ENCODE results near the gene SNPH.
"Not testable (repeated sequence)": the region's sequence is repeated elsewhere in the genome, so short reads cannot be mapped to it uniquely, and the experiment has no call there.

The SNPH gene
- 5.7 to 61.7 (median 27.8) reads per million in 3 experiments for total RNA-seq

- peak; percentile 71 for DNase-seq
Observed at GRCh38 chr20:1266167-1266973, at the start of gene SNPH. SNPH (plus strand) TSS chr20:1266294; CDS start chr20:1296240, 29,946 bp downstream.

- not testable (repeated sequence) for DNase-seq
Observed at GRCh38 chr20:1216527-1217427, 49.3 kb upstream of the SNPH start.

- DNase-seq, result not testable (repeated sequence)
Observed at GRCh38 chr20:1222750-1223149, 43.3 kb upstream of the SNPH start.

- no peak for DNase-seq
Observed at GRCh38 chr20:1224205-1224890, 41.7 kb upstream of the SNPH start.

- no peak for DNase-seq
Observed at GRCh38 chr20:1225263-1225782, 40.8 kb upstream of the SNPH start.

GRCh38 chr20:1225783-1226654 lies 40.1 kb upstream of the SNPH start, which contains the start of gene RAD21L1:
RAD21L1 (plus strand) TSS chr20:1226044; CDS start chr20:1228454, 2,410 bp downstream.
- DNase-seq, result peak; percentile 65

- DNase-seq, result no peak
Observed at GRCh38 chr20:1229541-1229940, 36.6 kb upstream of the SNPH start.

- no peak for DNase-seq
Observed at GRCh38 chr20:1232286-1233111, 33.6 kb upstream of the SNPH start.

GRCh38 chr20:1240549-1240948 lies 25.5 kb upstream of the SNPH start:
- DNase-seq, result no peak

GRCh38 chr20:1241456-1241855 lies 24.6 kb upstream of the SNPH start:
- DNase-seq, result no peak

- no peak for DNase-seq
Observed at GRCh38 chr20:1242099-1242498, 24.0 kb upstream of the SNPH start.

- no peak for DNase-seq
Observed at GRCh38 chr20:1242530-1242929, 23.6 kb upstream of the SNPH start.

GRCh38 chr20:1245578-1245977 lies 20.5 kb upstream of the SNPH start:
- no peak for DNase-seq

GRCh38 chr20:1247689-1248088 lies 18.4 kb upstream of the SNPH start:
- DNase-seq, result no peak

GRCh38 chr20:1250282-1250681 lies 15.8 kb upstream of the SNPH start:
- DNase-seq, result not testable (repeated sequence)

GRCh38 chr20:1252416-1252815 lies 13.7 kb upstream of the SNPH start:
- DNase-seq, result no peak

GRCh38 chr20:1254254-1254653 lies 11.8 kb upstream of the SNPH start:
- no peak for DNase-seq

GRCh38 chr20:1255675-1256074 lies 10.4 kb upstream of the SNPH start:
- no peak for DNase-seq

- DNase-seq, result no peak
Observed at GRCh38 chr20:1263853-1264252, 2.2 kb upstream of the SNPH start.

GRCh38 chr20:1264727-1265126 lies 1.4 kb upstream of the SNPH start:
- no peak for DNase-seq

Data from central memory CD4-positive, alpha-beta T cell (primary cell).